ENCODE data around the gene CCDC146. TPM values are rescaled to one million over a fixed set of nuclear protein-coding genes. Genes with fewer than 3 reads are reported as not detected.

CCDC146 gene
- total and polyA plus RNA-seq, 9 of the 15 experiments (the other 6 are each of a cell fraction or from before 2014, with no cell fraction given) = 0.10 to 0.98 (median 0.26) TPM; not detected in 1

- Histone ChIP-seq H3K27me3 (ENCODE audit: control insufficient read depth in 2 of 2, insufficient read depth in 2 of 2, low read length in 2 of 2) (peaks cover 2 to 26% of the 10 kb centered on the region in 2 experiments; a peak in 2 of 5 replicates), H3K4me3 (no peak overlapping the region), H4K20me1 (replicated peaks; ENCODE audit: control insufficient read depth, insufficient read depth, low read length) (no peaks in the 10 kb centered on the region), H3K9me3 (replicated peaks; ENCODE audit: control insufficient read depth, insufficient read depth, low read depth, low read length) (no peaks in the 10 kb centered on the region), H3K79me2 (ENCODE audit: control insufficient read depth, insufficient read depth, low read length) (no peaks in the 10 kb centered on the region), H3K4me1 (replicated peaks in 1 of 2; ENCODE audit: control insufficient read depth in 2 of 2, insufficient read depth in 2 of 2, low read length in 2 of 2) (no peaks in the 10 kb centered on the region), H3K4me2 (ENCODE audit: insufficient read depth, low read length) (no peak overlapping the region), H3K36me3 (ENCODE audit: control insufficient read depth, insufficient read depth, low read length) (no peaks in the 10 kb centered on the region), H2AFZ (ENCODE audit: low read depth, low read length) (no peak overlapping the region), H3K9ac (ENCODE audit: insufficient read depth in 1 of 2, low read depth in 2 of 2, low read length in 2 of 2) (no peak overlapping the region), H3K27ac (ENCODE audit: extremely low read depth, low read depth, low read length) (no peak overlapping the region), H3K9me1 (ENCODE audit: control insufficient read depth, insufficient read depth, low read length) (no peaks in the 10 kb centered on the region)
- FAIRE-seq (no peak), DNase-seq (ENCODE audit: extremely low read depth in 1 of 4, low spot score in 3 of 4) (no peak), ATAC-seq (no peak)
- intact Hi-C loops (cut with micrococcal nuclease) = no loop called here
- in situ Hi-C loops (cut with MboI) = no loop called here
- BruUV-seq (replicated peaks) = no TSS peak
- POLR2A ChIA-PET = no interaction called here
- no peak for TF ChIP-seq ID3 (CRISPR knock-in tag; IDR thresholded peaks at IDR 0.05)
- no peak for TF ChIP-seq ID3 (tag; IDR thresholded peaks at IDR 0.05)
- TF ChIP-seq SNRNP70 (optimal IDR thresholded peaks at IDR 0.05; ENCODE audit: low read depth, low read length) = no peak
- TF ChIP-seq SRSF9 (IDR thresholded peaks at IDR 0.05; ENCODE audit: borderline replicate concordance, low read depth, low read length) = no peak
- TF ChIP-seq TAL1 (IDR thresholded peaks at IDR 0.05) = no peak
- no peak for TF ChIP-seq PURB (CRISPR knock-in tag; IDR thresholded peaks at IDR 0.05; ENCODE audit: low read depth)
- no peak for TF ChIP-seq TEAD1 (CRISPR knock-in tag; IDR thresholded peaks at IDR 0.05)
- no peak for TF ChIP-seq ELF4 (CRISPR knock-in tag; IDR thresholded peaks at IDR 0.05)
- TF ChIP-seq POLR2B (IDR thresholded peaks at IDR 0.05; ENCODE audit: low read depth, partially characterized antibody) = no peak
- TF ChIP-seq MAX (CRISPR knock-in tag; IDR thresholded peaks at IDR 0.05) = no peak
- TF ChIP-seq ZC3H8 (IDR thresholded peaks at IDR 0.05) = no peak
- no peak for TF ChIP-seq SPI1 (IDR thresholded peaks at IDR 0.05; ENCODE audit: borderline replicate concordance, low read depth, low read length)
- TF ChIP-seq TAF7 (tag; IDR thresholded peaks at IDR 0.05) = no peak
- no peak for TF ChIP-seq IRF9 (tag; IDR thresholded peaks at IDR 0.05)
- no peak for TF ChIP-seq ZNF699 (CRISPR knock-in tag; IDR thresholded peaks at IDR 0.05; ENCODE audit: insufficient replicate concordance)
- TF ChIP-seq ZNF655 (CRISPR knock-in tag; IDR thresholded peaks at IDR 0.05) = no peak
- TF ChIP-seq CREBBP (IDR thresholded peaks at IDR 0.05; ENCODE audit: low read depth, low read length) = no peak
- TF ChIP-seq RBBP5 (IDR thresholded peaks at IDR 0.05; ENCODE audit: borderline replicate concordance, insufficient read depth, low read length, poor library complexity, severe bottlenecking) = no peak
- no peak for TF ChIP-seq FOXK2 (conservative IDR thresholded peaks at IDR 0.05 in 1 of 2, IDR thresholded peaks at IDR 0.05 in 1 of 2; ENCODE audit: low read depth in 2 of 2)
- TF ChIP-seq USF1 (CRISPR knock-in tag; IDR thresholded peaks at IDR 0.05) = no peak
- CTCF ChIA-PET (ENCODE audit: low intra/inter-chr PET ratio) = interaction anchor here (0.6 kb wide), 1 partner anchor 909 kb away, joined by 3 read pairs; no protein-coding TSS in a partner anchor
- 0% methylated on average over 3 of the region's 3 CpGs for WGBS (ENCODE audit: insufficient coverage, low coverage, missing lambda C conversion rate)
Measured at GRCh38 chr7:77253151-77253550, 130.7 kb downstream of the CCDC146 start.

All from K562 (cell line).